Activated CD8-positive, alpha-beta T cell treated with anti-CD3 and anti-CD28 coated beads for 36 hours (primary cell): ENCODE results near the gene RASL12. TPM values are rescaled to one million over a fixed set of nuclear protein-coding genes. Genes with fewer than 3 reads are reported as not detected.

Experiments used
- ATAC-seq: fragments of 200-7000 bp; cut with Tn5 transposase; one replicate; pipeline ENCODE4 v1.10.0; 2021; ENCODE audit warnings: mild to moderate bottlenecking, moderate library complexity
- CTCF ChIA-PET: fragments of 350-600 bp; sonication (Branson Sonifier 250); formaldehyde crosslinking; loops from one replicate; lab custom pipeline; 2021; ENCODE audit warnings: antibody characterized with exemption; lab: Charles Lee
- POLR2A ChIA-PET: fragments of 350-600 bp; sonication (Branson Sonifier 250); formaldehyde crosslinking; loops from one replicate; lab custom pipeline; 2021; ENCODE audit warnings: antibody characterized with exemption; lab: Charles Lee
- DNase-seq: peaks from one replicate; pipeline ENCODE4 v3.0.0-alpha.2; 2020
- H3K27ac Mint-ChIP-seq: one replicate; pipeline ENCODE4 v1.8.0; 2021; ENCODE audit warnings: mild to moderate bottlenecking, mixed read lengths
- H3K27me3 Mint-ChIP-seq: one replicate; pipeline ENCODE4 v1.8.0; 2021; ENCODE audit warnings: mixed read lengths
- H3K36me3 Mint-ChIP-seq: one replicate; pipeline ENCODE4 v1.8.0; 2021; ENCODE audit warnings: low read depth, mixed read lengths
- H3K4me1 Mint-ChIP-seq: one replicate; pipeline ENCODE4 v1.8.0; 2021; ENCODE audit warnings: low read depth, mixed read lengths
- H3K4me3 Mint-ChIP-seq: one replicate; pipeline ENCODE4 v1.8.0; 2021; ENCODE audit warnings: mild to moderate bottlenecking, moderate library complexity, mixed read lengths
- H3K9me3 Mint-ChIP-seq: one replicate; pipeline ENCODE4 v1.8.0; 2021; ENCODE audit warnings: mixed read lengths
- intact Hi-C: fragments of 100-400 bp; cut with micrococcal nuclease; formaldehyde crosslinking; loops from one replicate; pipeline ENCODE4 v1.10.0; 2022
- total RNA-seq, 2 experiments: library from RNA; stranded (reverse); gene quantifications; one replicate each; pipeline ENCODE4 v1.2.3, GENCODE V29; 2021
- TF ChIP-seq, protein P1 (sequence below): fragments of 200-600 bp; IDR thresholded peaks from one replicate; pipeline ENCODE4 v1.8.0; 2022; ENCODE audit warnings: antibody characterized with exemption, mild to moderate bottlenecking

RASL12 gene
- total RNA-seq, 2 experiments from 2014 or later, result not detected

DNA sequence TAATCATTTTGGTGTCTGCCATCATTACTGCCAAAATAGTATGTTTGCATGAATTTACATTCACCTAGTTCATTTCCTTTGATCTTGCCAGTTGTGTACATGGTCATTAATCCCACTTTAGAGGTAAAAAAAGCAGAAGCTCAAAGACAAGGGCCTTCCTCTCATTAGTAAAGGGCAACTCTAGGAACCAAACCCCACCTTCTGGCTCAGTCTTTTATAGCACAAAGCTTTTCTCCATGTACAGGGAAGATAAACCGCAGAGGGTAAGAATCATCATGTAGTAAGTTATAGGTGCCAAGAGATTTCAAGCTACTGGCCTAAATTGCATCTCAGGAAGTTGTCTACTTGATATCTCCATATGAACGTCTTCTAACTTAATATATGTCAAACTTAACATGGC, 58.8 kb downstream of the RASL12 start:
- Mint-ChIP-seq H3K36me3 (peaks cover 29% of the 10 kb centered on the region), H3K9me3 (peaks cover 6% of the 10 kb centered on the region), H3K4me1 (no peaks in the 10 kb centered on the region), H3K27ac (no peak overlapping the region), H3K4me3 (no peak overlapping the region), H3K27me3 (no peaks in the 10 kb centered on the region)
- CTCF ChIA-PET, result interaction anchor here (0.6 to 1.9 kb wide), 6 partner anchors 9 to 277 kb away, joined by 3 to 5 read pairs (median 4); partner anchors contain the start of gene SPG21
- no peak for DNase-seq
- TF ChIP-seq, protein P1, sequence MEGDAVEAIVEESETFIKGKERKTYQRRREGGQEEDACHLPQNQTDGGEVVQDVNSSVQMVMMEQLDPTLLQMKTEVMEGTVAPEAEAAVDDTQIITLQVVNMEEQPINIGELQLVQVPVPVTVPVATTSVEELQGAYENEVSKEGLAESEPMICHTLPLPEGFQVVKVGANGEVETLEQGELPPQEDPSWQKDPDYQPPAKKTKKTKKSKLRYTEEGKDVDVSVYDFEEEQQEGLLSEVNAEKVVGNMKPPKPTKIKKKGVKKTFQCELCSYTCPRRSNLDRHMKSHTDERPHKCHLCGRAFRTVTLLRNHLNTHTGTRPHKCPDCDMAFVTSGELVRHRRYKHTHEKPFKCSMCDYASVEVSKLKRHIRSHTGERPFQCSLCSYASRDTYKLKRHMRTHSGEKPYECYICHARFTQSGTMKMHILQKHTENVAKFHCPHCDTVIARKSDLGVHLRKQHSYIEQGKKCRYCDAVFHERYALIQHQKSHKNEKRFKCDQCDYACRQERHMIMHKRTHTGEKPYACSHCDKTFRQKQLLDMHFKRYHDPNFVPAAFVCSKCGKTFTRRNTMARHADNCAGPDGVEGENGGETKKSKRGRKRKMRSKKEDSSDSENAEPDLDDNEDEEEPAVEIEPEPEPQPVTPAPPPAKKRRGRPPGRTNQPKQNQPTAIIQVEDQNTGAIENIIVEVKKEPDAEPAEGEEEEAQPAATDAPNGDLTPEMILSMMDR, result no peak
- ATAC-seq, result no peak
- intact Hi-C loops, result no loop called here
- POLR2A ChIA-PET, result no interaction called here

DNA sequence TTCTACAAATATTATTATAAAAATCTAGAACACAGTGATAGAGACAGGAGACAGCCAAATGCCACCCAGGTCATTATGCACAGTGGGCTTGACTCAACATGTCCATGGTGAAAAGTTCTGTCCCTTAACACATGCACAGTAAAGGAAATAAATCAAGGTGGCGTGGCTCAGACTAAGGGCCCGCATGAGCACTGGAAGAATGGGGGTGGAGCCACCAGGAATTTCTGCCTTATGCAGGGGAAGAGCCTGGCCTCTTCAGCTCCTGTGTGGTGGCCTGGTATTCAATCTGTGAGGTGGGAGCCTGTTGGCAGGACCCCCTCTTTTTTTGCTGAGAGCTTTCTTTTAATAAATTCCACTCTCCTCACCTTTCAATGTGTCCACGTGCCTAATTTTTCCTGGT, 60.9 kb downstream of the RASL12 start:
- Mint-ChIP-seq H3K27me3 (no peaks in the 10 kb centered on the region), H3K4me1 (no peaks in the 10 kb centered on the region), H3K4me3 (no peak overlapping the region), H3K36me3 (peaks cover 18% of the 10 kb centered on the region), H3K9me3 (no peaks in the 10 kb centered on the region), H3K27ac (no peak overlapping the region)
- ChIA-PET CTCF (no interaction called here), POLR2A (no interaction called here)
- DNase-seq, result no peak
- intact Hi-C loops, result no loop called here
- no peak for ATAC-seq
- TF ChIP-seq, protein P1, result no peak

DNA sequence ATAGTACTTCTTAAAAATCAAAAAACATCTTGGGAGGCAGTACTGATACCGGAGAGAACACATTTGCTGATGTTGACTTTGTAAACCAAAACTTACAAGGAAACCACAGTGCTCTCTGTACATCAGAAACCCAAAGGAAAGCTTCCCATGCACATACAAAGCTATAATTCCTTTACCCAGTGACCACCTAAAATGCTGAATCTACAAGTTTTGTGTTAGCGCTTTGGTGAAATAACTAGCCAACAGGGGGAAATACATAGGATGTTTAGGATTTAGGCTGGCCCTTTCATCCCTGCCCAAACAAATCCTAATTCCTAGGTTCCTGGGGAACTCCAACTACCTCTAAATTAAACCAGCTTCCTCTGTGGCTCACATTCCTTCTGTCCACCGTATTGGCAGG, 62.8 kb downstream of the RASL12 start:
- H3K4me1 Mint-ChIP-seq, result no peaks in the 10 kb centered on the region
- H3K27ac Mint-ChIP-seq, result no peak overlapping the region
- H3K9me3 Mint-ChIP-seq, result no peaks in the 10 kb centered on the region
- DNase-seq, result no peak
- no peak overlapping the region for H3K4me3 Mint-ChIP-seq
- peaks cover 10% of the 10 kb centered on the region for H3K36me3 Mint-ChIP-seq
- POLR2A ChIA-PET, result no interaction called here
- no peaks in the 10 kb centered on the region for H3K27me3 Mint-ChIP-seq
- intact Hi-C loops, result no loop called here
- CTCF ChIA-PET, result interaction anchor here (0.8 kb wide), 1 partner anchor 29 kb away, joined by 3 read pairs; no protein-coding TSS in a partner anchor
- TF ChIP-seq, protein P1, result no peak
- no peak for ATAC-seq

Other genes starting within 250 kb of the RASL12 start
- gene PIF1, start 242.3 kb downstream of the RASL12 start, total RNA-seq, result 10 to 100 TPM; 50.0 TPM
- 10 to 100 TPM; 10.1 to 10.4 TPM for gene PLEKHO2, start 226.1 kb downstream of the RASL12 start, total RNA-seq
- gene ANKDD1A, start 156.1 kb downstream of the RASL12 start, total RNA-seq, result 1 to 10 TPM; 3.4 to 4.3 TPM
- 10 to 100 TPM; 72.3 to 73.0 TPM for gene SPG21, start 78.1 kb downstream of the RASL12 start, total RNA-seq
- 10 to 100 TPM; 19.7 to 21.0 TPM for gene MTFMT, start 38.4 kb downstream of the RASL12 start, total RNA-seq
- not detected for gene SLC51B, start 22.6 kb downstream of the RASL12 start, total RNA-seq
- gene KBTBD13, start 8.8 kb upstream of the RASL12 start, total RNA-seq, result not detected
- 1 to 10 TPM; 2.9 to 3.3 TPM for gene UBAP1L, start 47.2 kb upstream of the RASL12 start, total RNA-seq
- 10 to 100 TPM; 33.8 to 35.1 TPM for gene PDCD7, start 65.8 kb upstream of the RASL12 start, total RNA-seq
- 10 to 100 TPM; 76.7 to 77.4 TPM for gene CLPX, start 117.4 kb upstream of the RASL12 start, total RNA-seq
- not detected for gene CILP, start 143.5 kb upstream of the RASL12 start, total RNA-seq
- gene PARP16, start 218.9 kb upstream of the RASL12 start, total RNA-seq, result 10 to 100 TPM; 17.9 to 20.5 TPM
- not detected for gene RNU5A-1, start 228.1 kb upstream of the RASL12 start, total RNA-seq
- not detected for gene RNU5B-1, start 236.7 kb upstream of the RASL12 start, total RNA-seq